GM21529 (cell line): Measurements from ENCODE around the gene ANAPC13.

ENCODE experiments used
- ATAC-seq: cut with Tn5 transposase; IDR thresholded peaks from one replicate; pipeline ENCODE4 v1.9.1; 2021; ENCODE audit not compliant: unreplicated experiment

The ANAPC13 gene, protein sequence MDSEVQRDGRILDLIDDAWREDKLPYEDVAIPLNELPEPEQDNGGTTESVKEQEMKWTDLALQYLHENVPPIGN

GRCh38 chr3:134485718-134486576 lies at the start of gene ANAPC13, which contains the start of gene CEP63:
TSS of gene ANAPC13 (minus strand) at chr3:134485985. CDS start at chr3:134482904, 3,081 bp downstream.
TSS of gene CEP63 (plus strand) at chr3:134486057. CDS start at chr3:134495321, 9,264 bp downstream.
- peak; percentile 76 for ATAC-seq

DNA sequence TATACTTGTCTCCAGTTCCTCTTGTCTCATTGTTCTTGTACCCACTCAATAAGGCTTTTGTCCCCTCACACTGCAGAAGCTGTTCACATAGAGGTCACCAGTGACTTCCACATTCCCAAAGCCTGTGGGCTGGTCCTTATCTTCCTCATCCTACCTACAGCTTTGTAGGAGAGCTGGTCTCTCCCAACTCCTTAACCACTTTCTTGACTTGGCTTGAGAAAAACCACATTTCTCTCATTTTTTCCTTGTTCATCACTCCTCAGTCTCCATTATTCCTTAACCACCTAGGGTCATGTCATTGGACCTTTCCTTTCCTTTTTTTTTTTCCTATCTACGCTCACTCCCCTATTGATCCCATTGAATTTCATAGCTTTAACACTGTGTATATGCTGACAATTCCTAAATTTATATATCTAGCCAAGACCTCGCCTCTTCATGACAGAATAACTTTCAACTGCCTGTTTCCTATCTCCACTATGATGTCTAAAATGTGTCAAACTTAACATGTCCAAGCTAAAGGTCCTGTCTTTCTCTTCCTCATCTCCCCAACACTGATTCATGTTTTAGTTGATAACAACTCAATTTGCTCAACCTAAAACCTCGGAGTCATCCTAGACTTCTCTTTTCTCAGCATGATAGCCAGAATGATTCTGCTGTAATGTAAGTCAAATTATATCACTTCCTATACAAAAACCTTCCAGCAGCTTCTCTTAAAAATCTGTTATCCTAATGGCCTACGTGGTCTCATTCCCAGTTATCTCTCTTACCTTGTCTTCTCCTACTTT lies 49.6 kb upstream of the ANAPC13 start:
- no peak for ATAC-seq

GRCh38 chr3:134533493-134533892 lies 47.7 kb upstream of the ANAPC13 start:
- ATAC-seq = no peak

DNA sequence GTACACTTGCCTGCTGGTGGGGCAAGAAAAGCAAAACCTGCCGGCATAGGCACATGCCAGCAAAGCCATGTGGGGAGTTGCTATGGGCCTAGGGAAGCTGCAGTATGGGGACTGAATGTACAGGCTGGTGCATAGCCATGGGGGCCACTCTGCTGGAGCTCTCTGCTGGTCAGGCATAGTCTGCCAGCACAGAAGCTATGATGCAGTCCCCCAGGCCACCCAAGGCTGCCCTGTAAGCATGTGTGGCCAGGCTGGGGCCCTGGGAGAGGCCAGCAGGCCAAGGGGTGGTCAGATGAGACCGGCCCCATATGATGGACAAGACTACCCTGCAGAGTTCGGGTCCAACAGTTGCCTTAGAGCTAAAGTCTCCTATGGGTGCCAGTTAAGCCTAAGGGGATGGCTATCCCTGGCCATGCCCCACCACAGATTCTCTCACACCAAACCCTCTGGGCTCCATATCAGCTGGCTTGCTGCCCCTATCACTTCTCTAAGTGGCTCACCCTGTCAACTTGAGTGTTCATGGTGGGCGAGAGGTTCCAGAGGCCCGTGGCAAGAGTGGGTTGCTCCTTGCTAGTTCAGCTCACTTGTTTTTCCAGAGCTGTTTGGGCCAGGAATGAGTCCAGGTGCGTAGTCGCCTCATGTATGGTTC lies 41.9 kb upstream of the ANAPC13 start:
- ATAC-seq = no peak

- ATAC-seq = no peak
These were observed 41.3 kb upstream of the ANAPC13 start for GRCh38 chr3:134527037-134527436.

GRCh38 chr3:134526319-134526718 lies 40.5 kb upstream of the ANAPC13 start:
- no peak for ATAC-seq

DNA sequence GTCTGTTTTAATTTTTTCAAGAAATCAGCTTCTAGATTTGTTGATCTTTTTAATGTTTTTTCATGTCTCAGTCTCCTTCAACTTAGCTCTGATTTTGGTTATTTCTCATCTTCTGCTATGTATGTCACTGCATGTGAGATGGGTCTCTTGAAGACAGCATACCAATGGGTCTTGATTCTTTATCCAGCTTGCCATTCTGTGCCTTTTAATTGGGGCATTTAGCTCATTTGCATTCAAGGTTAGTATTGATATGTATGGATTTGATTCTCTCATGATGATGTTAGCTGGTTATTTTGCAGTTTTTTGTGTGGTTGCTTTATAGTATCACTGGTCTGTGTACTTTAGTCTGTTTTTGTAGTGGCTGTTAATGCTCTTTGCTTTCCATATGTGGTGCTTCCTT lies 39.5 kb upstream of the ANAPC13 start:
- ATAC-seq = no peak

DNA sequence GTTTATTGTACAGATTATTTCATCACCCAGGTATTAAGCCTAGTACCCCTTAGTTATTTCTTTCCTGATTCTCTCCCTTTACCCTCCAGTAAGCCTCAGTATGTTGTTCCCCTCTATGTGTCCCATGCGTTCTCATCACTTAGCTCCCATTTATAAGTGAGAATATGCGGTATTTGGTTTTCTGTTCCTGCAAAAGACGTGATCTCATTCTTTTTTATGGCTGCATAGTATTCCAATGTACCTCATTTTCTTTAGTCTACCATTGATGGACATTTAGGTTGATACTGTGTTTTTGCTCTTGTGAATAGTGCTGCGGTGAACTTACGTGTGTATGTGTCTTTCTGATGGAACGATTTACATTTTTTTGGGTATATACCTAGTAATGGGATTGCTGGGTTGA lies 36.8 kb upstream of the ANAPC13 start:
- no peak for ATAC-seq

- ATAC-seq = no peak
These were observed 32.0 kb upstream of the ANAPC13 start for GRCh38 chr3:134517791-134518190.

DNA sequence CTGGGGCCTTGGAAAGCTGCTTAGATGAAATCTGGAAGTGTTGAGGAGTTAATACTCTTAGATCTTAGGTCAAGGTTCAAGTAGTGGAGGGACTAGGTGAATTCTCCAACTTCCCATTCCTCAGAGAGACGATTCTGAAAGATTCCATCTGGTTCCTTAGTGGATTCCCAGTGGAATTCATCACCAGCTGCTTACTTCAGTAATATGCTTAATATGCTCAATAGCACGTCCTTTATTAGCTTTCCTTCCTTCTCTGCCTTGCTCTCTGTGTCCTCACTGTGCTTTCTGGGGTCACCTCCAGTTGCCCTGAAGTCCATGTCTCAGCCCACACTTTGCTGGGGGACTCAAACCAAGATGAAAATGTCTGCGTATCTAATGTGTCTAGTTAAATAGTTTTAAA lies 31.1 kb upstream of the ANAPC13 start:
- ATAC-seq = no peak

GRCh38 chr3:134511500-134511899 lies 25.7 kb upstream of the ANAPC13 start:
- ATAC-seq = no peak

DNA sequence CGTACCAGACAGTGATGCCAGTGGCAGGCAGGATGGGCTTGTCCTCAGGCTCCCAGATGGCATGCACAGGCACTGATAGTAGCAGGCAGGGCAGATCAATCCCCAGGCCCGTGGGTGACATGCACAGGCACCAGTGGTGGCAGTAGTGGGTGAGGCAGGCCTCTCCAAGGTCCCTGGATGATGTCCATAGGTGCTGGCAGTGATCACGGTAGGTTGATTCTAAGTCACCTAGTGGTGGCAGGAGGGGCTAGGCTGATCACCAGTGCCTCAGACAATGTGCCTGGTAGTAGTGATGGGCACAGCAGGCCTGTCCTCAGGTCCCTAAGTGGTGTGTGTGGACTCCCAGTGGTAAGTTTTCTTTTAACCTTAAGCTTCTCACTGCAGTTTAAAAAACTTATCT lies 19.7 kb upstream of the ANAPC13 start:
- no peak for ATAC-seq

GRCh38 chr3:134504132-134504531 lies 18.3 kb upstream of the ANAPC13 start:
- ATAC-seq = no peak

DNA sequence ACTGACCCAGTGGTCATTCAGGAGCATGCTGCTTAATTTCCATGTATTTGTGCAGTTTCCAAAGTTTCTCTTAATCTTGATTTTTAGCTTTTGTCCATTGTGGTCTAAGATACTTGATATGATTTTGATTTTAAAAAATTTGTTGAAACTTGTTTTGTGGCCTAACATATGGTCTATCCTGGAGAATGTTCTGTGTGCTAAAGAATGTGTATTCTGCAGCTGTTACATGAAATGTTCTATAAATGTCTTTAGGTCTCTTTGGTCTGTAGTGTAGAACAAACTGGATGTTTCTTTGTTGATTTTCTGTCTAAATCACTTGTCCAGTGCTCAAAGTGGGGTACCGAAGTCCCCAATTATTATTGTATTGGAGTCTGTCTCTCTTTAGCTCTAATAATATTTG lies 17.5 kb upstream of the ANAPC13 start:
- no peak for ATAC-seq

- no peak for ATAC-seq
These were observed 10.8 kb upstream of the ANAPC13 start for GRCh38 chr3:134496471-134497071.

DNA sequence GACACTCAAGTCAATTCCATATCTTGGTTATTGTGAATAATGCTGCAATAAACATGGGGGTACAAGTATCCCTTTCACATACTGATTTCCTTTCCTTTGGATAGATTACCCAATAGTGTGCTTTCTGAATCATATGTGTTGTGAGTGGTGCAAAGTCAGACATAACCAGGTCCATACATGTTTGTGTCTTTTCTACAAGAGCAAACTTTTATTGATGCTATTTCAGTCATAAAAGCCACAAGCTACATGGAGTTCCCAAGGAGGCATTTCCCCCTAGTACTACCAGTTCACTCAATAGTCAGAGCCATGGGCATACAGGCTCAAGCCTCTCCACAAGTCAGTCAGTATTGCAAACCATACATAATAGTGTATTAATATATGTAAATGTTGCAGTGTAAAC lies 10.2 kb upstream of the ANAPC13 start:
- ATAC-seq = no peak

DNA sequence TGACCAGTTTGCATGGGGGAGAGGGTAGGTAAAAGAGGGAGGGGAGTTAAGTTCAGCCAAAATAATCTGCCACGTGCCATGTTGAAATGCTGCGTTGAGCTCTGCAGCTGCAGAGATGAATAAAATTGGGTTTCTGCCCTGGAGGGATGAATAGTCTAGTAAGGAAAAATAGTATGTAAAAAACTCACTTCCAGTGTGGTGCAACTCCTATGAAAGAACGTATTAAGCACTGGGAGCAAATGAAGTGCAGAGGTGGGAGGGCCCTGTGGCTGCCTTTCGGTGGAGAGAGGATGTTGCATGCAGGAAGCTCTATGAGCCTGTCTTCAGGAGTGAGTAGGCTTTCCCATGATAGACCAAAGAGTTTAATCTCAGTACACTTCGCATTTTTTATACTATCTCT lies 8.7 kb upstream of the ANAPC13 start:
- no peak for ATAC-seq

DNA sequence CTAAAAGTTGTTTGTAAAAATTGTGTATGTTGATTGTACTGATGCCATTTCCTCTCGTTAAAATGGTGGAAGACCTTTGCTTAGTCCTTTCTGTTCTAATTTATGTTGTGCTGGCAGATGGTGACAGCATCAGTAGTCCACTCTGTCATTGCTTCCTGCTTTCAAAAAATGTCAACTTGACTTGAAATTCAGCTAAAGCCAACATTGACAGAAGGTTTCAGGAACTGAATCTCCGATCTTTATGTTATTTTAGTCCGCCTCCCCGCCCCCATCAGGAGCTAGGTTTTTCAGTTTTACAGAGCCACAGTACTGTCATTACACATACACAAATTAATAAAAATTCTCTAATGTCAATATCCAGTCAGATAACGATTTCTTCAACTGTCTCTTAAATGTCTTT lies 1.6 kb upstream of the ANAPC13 start:
- peak; percentile 32 for ATAC-seq

DNA sequence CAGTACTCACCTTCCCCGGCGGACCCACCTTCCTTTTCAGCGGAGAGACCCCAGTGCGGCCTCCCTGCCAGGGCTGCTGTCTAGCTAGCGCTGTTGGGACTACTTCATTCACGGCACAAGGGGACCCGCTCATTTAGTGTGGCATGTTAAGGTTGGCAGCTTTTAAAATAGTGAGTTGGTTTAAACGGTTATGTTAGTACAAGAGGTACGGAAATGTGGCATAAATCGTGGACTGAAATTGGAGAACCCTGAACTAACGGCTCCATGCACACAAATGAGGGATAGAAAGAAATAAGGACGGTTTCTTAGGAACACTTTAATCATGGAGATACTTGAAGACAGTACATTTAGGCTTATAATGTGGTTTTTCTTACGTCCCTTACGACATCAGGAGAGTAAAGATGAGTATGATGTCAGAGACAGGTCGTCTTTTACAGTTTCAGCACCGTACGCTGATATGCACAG lies 824 bp upstream of the ANAPC13 start:
- ATAC-seq = peak; percentile 7

- ATAC-seq = peak; percentile 3
These were observed 589 bp downstream of the ANAPC13 start for GRCh38 chr3:134485075-134485717.
